Bronchial epithelial cell (primary cell): Measurements from ENCODE around the gene KAT6B. TPM values are rescaled to one million over a fixed set of nuclear protein-coding genes. Genes with fewer than 3 reads are reported as not detected.

Experiments
- DNase-seq: peaks from one replicate; pipeline ENCODE4 v3.0.0-alpha.2; 2010; ENCODE audit warnings: low read depth
- FAIRE-seq: peaks from 2 replicates; lab custom pipeline; 2011; peaks lifted over from hg19 to GRCh38; lab: Jason Lieb, UNC
- H3K27me3 ChIP-seq: 2 replicates; pipeline ENCODE4 v1.5.1; 2011; ENCODE audit warnings: low read length; ENCODE audit not compliant: control insufficient read depth, insufficient read depth
- H3K36me3 ChIP-seq: 2 replicates; pipeline ENCODE4 v1.5.1; 2011; ENCODE audit warnings: low read length; ENCODE audit not compliant: control insufficient read depth, insufficient read depth
- H3K4me3 ChIP-seq: 2 replicates; pipeline ENCODE4 v1.5.1; 2011; ENCODE audit warnings: mild to moderate bottlenecking, low read depth, low read length, control low read depth
- total RNA-seq: library from RNA; depleted of rRNA; stranded (reverse); fragments of >200 nt; gene quantifications from 2 replicates; pipeline ENCODE4 v1.2.1, GENCODE V29; 2014
- TF ChIP-seq, protein P1 (sequence below): IDR thresholded peaks from 2 replicates; pipeline ENCODE4 v1.5.1; 2011; ENCODE audit warnings: mild to moderate bottlenecking, moderate library complexity, low read length, control low read depth, inconsistent platforms; ENCODE audit not compliant: insufficient read depth, severe bottlenecking

The KAT6B gene
- total RNA-seq, 1 donor from 2014 or later, result 8.7 TPM

DNA sequence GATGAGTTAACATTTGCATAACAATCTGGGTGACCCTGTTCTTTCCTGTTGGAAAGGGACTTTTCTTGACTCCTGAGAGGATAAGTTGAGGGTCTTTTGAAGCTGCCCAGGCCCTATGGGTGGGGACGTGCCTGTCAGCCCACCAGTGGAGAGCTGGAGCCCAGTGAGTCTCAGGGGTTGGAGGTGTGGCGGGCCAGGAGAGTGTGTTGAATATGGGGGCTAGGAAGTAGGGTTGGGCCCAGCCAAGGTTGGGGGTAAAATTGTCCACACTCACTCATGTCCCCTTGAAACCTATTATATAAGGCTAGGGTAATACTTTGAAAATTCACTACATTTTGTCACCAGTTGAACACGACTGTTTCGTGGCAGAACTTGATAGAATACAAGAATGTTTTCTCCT, 17.9 kb upstream of the KAT6B start:
- FAIRE-seq (no peak), DNase-seq (no peak)
- H3K36me3 ChIP-seq, result no peaks in the 10 kb centered on the region
- H3K27me3 ChIP-seq, result no peaks in the 10 kb centered on the region
- TF ChIP-seq, protein P1, sequence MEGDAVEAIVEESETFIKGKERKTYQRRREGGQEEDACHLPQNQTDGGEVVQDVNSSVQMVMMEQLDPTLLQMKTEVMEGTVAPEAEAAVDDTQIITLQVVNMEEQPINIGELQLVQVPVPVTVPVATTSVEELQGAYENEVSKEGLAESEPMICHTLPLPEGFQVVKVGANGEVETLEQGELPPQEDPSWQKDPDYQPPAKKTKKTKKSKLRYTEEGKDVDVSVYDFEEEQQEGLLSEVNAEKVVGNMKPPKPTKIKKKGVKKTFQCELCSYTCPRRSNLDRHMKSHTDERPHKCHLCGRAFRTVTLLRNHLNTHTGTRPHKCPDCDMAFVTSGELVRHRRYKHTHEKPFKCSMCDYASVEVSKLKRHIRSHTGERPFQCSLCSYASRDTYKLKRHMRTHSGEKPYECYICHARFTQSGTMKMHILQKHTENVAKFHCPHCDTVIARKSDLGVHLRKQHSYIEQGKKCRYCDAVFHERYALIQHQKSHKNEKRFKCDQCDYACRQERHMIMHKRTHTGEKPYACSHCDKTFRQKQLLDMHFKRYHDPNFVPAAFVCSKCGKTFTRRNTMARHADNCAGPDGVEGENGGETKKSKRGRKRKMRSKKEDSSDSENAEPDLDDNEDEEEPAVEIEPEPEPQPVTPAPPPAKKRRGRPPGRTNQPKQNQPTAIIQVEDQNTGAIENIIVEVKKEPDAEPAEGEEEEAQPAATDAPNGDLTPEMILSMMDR, result no peak
- no peak overlapping the region for H3K4me3 ChIP-seq

GRCh38 chr10:74810087-74810486, 16.3 kb upstream of the KAT6B start:
- DNase-seq (no peak), FAIRE-seq (no peak)
- Histone ChIP-seq H3K4me3 (no peak overlapping the region), H3K36me3 (no peaks in the 10 kb centered on the region), H3K27me3 (no peaks in the 10 kb centered on the region)
- TF ChIP-seq, protein P1, result no peak

- H3K4me3 ChIP-seq, result no peak overlapping the region
- FAIRE-seq (no peak), DNase-seq (no peak)
- H3K36me3 ChIP-seq, result no peaks in the 10 kb centered on the region
- TF ChIP-seq, protein P1, result no peak
- no peaks in the 10 kb centered on the region for H3K27me3 ChIP-seq
Observed at GRCh38 chr10:74813381-74814259, 12.8 kb upstream of the KAT6B start.

- Histone ChIP-seq H3K4me3 (no peak overlapping the region), H3K27me3 (no peaks in the 10 kb centered on the region), H3K36me3 (no peaks in the 10 kb centered on the region)
- DNase-seq, result no peak
- TF ChIP-seq, protein P1, result no peak
- no peak for FAIRE-seq
Observed at GRCh38 chr10:74814797-74815196, 11.6 kb upstream of the KAT6B start.

DNA sequence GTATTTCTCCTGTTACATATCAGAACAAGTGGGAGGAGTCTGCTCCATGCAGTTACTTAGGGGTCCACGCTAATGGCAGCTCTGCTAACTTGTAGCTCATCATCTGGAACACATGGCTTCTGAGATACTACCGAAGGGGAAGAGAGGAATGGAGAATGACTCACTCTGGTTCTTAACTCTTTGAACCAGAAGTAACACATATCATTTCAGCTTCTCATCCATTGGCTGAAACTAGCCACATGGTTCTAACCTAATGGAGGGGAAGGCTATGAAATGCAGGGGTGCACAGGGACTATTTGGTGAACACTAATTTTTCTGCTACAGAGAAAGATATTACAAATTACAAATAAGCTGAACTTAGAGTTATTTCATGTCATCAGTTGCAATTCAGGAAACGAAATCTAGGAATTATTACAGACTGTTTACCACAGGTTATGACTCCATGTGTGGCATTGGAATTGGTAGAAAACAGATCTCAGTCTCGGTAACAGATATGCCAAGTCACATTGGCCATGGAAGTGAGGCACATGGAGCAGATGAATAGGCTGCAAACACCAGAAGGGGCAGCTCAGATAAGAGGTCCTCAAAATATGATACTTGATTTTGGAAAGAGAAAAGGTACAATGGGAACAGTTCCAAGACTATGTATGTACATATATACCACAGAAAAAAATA, 9.4 kb upstream of the KAT6B start:
- DNase-seq, result no peak
- TF ChIP-seq, protein P1, result no peak
- Histone ChIP-seq H3K27me3 (no peaks in the 10 kb centered on the region), H3K4me3 (no peak overlapping the region), H3K36me3 (no peaks in the 10 kb centered on the region)
- FAIRE-seq, result no peak
